GM10248 (cell line): ENCODE measurements around the gene PTPRN2.

Source experiments
- CTCF ChIA-PET: fragments of 300-600 bp; sonication (Branson Sonifier 250); formaldehyde crosslinking; extraction: SDS; loops from one replicate; lab custom pipeline; 2021; ENCODE audit warnings: antibody characterized with exemption; lab: Yijun Ruan, JAX
- POLR2A ChIA-PET: fragments of 350-650 bp; sonication (Branson Sonifier 250); formaldehyde crosslinking; extraction: SDS; loops from one replicate; lab custom pipeline; 2020; ENCODE audit warnings: antibody characterized with exemption; lab: Yijun Ruan, JAX
- DNase-seq: peaks from one replicate; pipeline ENCODE4 v3.0.0; 2012; ENCODE audit errors: extremely low spot score
- CTCF ChIP-seq: IDR thresholded peaks from 2 replicates; pipeline ENCODE4 v1.5.1; 2012; ENCODE audit warnings: mild to moderate bottlenecking, low read depth; ENCODE audit errors: extremely low read depth, missing control alignments, control extremely low read depth

The PTPRN2 gene

GRCh38 chr7:157797361-157797760 is 790.3 kb downstream of the PTPRN2 start:
- no peak for TF ChIP-seq CTCF
- DNase-seq = no peak
- ChIA-PET CTCF (no interaction called here), POLR2A (no interaction called here)

- no peak for TF ChIP-seq CTCF
- DNase-seq = no peak
- POLR2A ChIA-PET = no interaction called here
- CTCF ChIA-PET = no interaction called here
Measured at GRCh38 chr7:157796846-157797245, 790.8 kb downstream of the PTPRN2 start.

- DNase-seq = no peak
- TF ChIP-seq CTCF = no peak
- ChIA-PET CTCF (no interaction called here), POLR2A (no interaction called here)
Measured at GRCh38 chr7:157795643-157796042, 792.0 kb downstream of the PTPRN2 start.

GRCh38 chr7:157795199-157795598 is 792.4 kb downstream of the PTPRN2 start:
- CTCF ChIA-PET = no interaction called here
- TF ChIP-seq CTCF = no peak
- DNase-seq = no peak
- POLR2A ChIA-PET = no interaction called here

GRCh38 chr7:157794746-157795065 is 792.9 kb downstream of the PTPRN2 start:
- ChIA-PET CTCF (no interaction called here), POLR2A (no interaction called here)
- DNase-seq = no peak
- no peak for TF ChIP-seq CTCF

- ChIA-PET POLR2A (no interaction called here), CTCF (no interaction called here)
- no peak for DNase-seq
- TF ChIP-seq CTCF = no peak
Measured at GRCh38 chr7:157793973-157794745, 793.5 kb downstream of the PTPRN2 start.
